Left renal pelvis (tissue), 4 donors: ENCODE results near the gene OR4X1. TPM values are rescaled to one million over a fixed set of nuclear protein-coding genes. Genes with fewer than 3 reads are reported as not detected.
"Not testable (repeated sequence)": the region's sequence is repeated elsewhere in the genome, so short reads cannot be mapped to it uniquely, and the experiment has no call there.

Experiments
- DNase-seq, 4 donors: peaks; one replicate each; pipeline ENCODE4 v3.0.0-alpha.2; 2013; ENCODE audit warnings: low read depth in 4 of 4, low spot score in 3 of 4
- polyA plus RNA-seq, 4 donors: library from polyadenylated mRNA; unstranded; fragments of 120-200 nt; gene quantifications; one replicate each; pipeline ENCODE4 v1.2.1, GENCODE V29; 2013; ENCODE audit not compliant: insufficient read length in 4 of 4

OR4X1 gene, protein sequence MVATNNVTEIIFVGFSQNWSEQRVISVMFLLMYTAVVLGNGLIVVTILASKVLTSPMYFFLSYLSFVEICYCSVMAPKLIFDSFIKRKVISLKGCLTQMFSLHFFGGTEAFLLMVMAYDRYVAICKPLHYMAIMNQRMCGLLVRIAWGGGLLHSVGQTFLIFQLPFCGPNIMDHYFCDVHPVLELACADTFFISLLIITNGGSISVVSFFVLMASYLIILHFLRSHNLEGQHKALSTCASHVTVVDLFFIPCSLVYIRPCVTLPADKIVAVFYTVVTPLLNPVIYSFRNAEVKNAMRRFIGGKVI
- not detected for polyA plus RNA-seq

DNA sequence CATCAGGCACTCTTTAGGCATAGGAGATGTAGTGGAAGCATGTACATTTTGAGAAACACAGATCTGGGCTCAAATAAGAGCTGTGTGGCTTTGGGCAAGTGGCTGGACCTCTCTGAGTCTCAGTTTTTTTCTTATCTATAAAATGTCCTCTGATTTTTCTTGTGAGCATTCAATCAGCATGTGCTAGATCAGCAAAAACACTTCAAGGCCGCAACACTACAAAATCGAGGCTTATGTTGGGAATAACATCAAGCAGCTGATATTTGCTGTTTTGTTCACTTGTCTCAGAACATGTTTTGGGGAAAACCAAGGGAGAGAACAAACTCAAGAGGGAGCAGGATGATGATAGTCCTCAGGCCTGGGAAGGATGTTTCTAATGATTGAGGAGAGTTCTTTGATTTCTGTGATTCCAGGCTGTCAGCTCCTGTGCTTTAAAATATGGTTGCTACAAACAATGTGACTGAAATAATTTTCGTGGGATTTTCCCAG is at the start of gene OR4X1:
Gene OR4X1 (plus strand): TSS at position 439 of the 489 bp plus-strand sequence. CDS start 0 bp downstream, at position 439.
- DNase-seq = no peak

DNA sequence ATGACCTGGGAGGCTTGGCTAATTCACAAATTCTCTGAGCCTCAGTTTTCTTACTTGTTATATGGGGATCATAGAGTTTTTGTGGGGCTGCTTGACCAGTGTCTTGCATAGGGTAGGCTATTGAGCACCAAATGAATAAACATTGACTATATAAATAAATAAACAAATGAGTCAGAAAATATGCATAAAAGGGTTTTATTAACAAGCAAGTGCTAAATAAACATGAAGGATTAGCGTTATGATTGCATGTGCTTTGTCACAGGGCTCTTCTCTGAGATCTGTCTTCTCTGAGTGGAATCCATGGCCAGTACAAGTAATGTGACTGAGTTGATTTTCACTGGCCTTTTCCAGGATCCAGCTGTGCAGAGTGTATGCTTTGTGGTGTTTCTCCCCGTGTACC is 47.2 kb upstream of the OR4X1 start, which contains the start of gene OR4B1:
Gene OR4B1 (plus strand): TSS at position 301 of the 400 bp plus-strand sequence. CDS start 0 bp downstream, at position 301.
- DNase-seq = no peak

DNA sequence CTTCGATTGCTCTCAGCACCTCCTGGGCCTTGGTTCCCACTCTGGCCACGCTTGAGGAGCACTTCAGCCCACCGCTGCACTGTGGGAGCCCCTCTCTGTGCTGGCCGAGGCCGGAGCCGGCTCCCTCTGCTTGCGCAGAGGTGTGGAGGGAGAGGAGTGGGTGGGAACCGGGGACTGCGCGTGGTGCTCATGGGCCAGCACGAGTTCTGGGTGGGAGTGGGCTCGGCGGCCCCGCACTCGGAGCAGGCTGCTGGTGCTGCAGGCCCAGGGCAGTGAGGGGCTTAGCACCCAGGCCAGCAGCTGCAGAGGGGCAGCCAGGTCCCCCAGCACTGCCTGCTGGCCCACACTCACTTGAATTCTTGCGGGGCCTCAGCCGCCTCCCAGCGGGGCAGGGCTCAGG is 34.9 kb upstream of the OR4X1 start:
- no peak for DNase-seq

DNA sequence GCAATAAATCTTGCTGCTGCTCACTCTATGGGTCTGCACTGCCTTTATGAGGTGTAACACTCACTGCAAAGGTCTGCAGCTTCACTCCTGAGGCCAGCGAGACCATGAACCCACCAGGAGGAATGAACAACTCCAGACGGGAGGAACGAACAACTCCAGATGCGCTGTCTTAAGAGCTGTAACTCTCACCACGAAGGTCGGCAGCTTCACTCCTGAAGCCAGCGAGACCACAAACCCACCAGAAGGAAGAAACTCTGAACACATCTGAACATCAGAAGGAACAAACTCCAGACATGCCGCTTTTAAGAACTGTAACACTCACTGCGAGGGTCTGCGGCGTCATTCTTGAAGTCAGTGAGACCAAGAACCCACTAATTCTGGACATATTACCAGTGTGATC is 33.6 kb upstream of the OR4X1 start:
- DNase-seq = not testable (repeated sequence)

DNA sequence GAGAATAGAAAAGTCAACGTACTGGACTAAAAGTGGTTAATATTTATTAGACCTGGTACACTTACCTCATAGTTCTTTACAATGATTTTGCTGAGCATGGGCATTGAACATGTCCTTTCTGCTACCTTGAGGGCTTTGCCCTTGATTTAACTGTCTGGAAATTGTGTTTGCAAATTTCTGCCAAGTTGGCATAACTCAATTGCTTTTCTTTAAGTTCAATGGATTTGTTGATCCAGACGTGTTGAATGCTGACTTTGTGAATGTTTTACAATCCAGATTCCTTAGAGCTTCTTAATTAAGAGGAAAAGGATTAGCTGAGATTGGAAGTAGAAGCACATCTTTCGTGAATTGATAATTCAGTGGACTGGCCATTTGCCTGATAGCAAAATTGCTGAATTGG is 25.9 kb upstream of the OR4X1 start:
- no peak for DNase-seq

DNA sequence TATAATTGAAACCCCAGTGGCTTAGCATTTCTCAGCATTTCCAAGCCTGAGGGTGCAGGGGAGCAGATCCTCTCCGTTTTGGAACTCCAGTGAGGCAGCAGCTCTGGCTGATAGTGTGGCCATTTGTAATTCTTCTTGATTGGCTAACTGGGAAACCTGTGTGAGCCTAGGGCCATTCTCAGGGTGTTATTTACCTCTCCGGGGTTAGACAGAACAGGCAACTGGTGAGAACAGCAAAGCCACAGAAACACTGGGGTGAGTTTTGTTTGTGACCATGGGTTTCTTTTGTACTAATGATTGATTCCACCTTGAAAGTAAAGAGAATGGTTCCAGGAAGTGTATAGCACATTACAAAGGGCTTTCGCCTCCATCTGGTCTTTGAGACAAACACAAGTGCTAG is 21.2 kb upstream of the OR4X1 start:
- no peak for DNase-seq

DNA sequence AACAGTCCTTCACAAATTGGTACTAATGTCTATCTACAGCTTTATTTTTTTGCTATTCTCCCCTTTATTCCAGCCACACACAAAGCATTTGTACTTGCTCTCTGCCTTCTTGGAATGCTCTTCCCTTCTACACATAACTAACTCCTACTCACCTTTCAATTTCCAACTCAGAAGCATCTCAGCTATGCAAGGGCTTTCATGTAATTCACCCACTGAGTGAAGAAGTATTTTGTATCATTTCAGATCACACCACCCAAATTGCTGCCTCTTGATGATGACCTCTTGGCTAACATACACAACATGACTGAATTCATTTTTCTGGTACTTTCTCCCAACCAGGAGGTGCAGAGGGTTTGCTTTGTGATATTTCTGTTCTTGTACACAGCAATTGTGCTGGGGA is 18.9 kb upstream of the OR4X1 start, which contains the start of gene OR4X2:
Gene OR4X2 (plus strand): TSS at position 301 of the 400 bp plus-strand sequence. CDS start 0 bp downstream, at position 301.
- no peak for DNase-seq

DNA sequence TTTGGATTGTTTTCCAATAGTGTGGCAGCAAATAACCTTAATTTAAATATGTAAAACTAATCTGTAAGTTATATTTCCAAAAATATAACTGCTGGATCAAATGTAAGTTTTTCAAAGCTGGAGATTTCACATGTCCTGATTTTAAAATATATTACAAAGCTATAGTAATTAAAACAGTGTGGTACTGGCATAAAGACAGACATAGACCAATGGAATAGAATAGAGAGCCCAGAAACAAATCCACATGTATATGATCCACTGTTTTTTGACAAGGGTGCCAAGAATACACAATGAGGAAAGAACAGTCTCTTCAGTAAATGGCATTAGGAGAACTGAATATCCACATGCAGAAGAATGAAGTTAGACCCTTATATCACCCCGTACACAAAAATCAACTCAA is 14.8 kb upstream of the OR4X1 start:
- no peak for DNase-seq

DNA sequence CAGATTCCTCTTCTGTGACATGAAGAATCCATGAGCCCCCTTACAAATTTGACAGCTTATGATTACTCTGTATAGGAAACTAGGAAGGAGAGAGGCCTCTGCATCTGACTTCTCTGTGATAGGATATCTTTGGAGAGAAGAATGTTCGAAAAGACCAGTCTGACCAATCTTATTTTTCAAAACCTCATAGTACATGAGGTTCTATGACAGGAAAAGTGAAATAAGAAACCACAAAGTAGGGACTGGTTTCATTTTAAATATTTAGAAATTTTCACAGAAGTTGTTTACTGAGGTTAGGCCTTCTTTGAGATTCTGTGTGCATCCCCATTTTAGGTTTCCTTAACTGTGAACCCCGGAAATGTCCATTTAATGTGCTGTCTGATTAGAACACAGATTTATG is 2.1 kb upstream of the OR4X1 start:
- no peak for DNase-seq

DNA sequence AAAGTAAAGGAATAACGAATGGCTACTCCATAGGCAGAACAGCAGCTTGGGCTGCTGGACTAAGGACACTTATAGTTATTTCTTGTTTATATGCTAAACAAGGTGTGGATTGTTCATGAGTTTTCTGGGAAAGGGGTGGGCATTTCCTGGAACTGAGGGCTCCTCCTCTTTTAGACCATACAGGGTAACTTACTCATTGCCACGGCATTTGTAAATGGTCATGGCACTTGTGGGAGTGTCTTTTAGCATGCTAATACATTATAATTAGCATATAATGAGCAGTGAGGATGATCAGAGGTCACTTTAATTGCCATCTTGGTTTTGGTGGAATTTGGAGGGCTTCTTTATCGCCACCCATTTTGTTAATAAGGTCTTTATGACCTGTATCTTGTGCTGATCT is 7.0 kb downstream of the OR4X1 start:
- no peak for DNase-seq

DNA sequence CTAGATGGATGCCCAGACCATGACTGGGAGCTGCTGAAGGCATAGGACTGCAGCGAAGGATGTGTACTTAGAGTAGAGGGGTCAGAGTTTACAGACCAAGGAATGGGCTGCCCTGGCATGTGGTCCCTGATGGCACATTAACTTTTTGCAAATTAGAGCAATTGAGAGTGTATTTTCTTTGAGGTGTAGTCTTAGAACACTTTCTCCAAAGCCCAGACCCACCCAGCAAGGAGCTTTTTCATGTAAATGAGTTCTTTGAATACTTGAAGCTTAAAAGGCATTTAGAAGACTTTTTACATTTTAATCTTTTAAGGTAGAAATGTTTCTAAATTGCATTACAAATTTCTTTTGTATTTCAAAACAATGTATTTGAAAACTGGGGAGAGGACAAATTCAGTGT is 8.9 kb downstream of the OR4X1 start:
- no peak for DNase-seq

DNA sequence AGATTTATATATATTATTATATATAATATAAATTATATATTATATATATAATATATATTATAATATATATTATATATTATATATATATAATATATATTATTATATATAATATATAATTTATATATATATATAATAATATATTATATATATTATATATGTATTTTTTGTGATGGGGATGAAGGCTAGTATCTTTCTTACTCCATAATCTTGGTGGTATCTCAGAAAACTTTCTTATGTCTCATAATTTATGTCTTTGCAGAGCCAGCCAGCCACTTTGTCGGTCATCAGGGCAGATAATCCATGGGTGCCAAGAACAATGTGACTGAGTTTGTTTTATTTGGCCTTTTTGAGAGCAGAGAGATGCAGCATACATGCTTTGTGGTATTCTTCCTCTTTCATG is 42.3 kb downstream of the OR4X1 start, which contains the start of gene OR4S1:
Gene OR4S1 (plus strand): TSS at position 301 of the 400 bp plus-strand sequence. CDS start 0 bp downstream, at position 301.
- DNase-seq = no peak

DNA sequence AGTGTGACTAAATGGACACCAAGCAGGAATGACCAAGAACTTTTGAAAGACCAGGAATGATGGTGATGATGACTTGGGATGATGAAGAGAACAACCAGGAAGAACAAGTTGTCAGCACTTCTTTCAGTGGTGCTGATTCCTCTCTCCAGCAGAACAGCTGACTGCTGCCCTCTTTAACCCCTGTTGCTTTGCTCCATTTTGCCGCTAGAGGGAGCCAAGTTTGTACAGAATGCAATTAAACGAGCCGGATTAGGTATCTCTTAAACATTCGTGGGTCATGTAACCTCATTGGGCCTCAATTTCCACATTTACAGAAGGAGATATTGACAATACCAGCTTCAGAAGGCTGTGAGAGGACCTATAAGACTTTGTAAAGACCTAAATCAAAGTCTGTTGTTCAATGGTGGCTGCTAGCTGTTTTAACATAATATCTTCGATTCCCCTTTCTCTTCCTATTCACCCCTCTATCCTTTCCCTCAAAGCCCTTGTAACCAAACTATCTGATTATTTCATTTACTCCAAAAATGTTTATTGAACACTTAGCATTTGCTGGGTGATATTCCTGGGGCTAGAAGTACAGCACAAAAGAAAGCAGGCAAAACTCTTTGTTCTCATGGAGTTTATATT is 44.2 kb downstream of the OR4X1 start:
- DNase-seq = peak; percentile 2 to 29 (median 10)

DNA sequence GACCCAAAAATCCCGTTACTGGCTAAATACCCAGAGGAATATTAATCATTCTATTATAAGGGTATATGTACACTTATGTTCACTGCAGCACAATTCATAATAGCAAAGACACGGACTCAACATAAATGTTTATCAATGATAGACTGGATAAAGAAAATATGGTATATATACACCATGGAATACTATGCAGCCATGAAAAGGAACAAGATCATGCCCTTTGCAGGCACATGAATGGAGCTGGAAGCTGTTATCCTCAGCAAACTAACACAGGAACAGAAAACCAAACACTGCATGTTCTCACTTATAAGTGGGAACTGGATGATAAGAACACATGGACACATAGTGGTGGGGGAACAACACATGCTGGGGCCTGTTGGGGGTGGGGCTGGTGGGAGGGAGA is 49.9 kb downstream of the OR4X1 start:
- DNase-seq = not testable (repeated sequence)

Other genes with a start within 250 kb of the OR4X1 start
- not detected for gene OR4B1, start 47.1 kb upstream of the OR4X1 start, polyA plus RNA-seq
- not detected for gene OR4X2, start 18.8 kb upstream of the OR4X1 start, polyA plus RNA-seq
- not detected for gene OR4S1, start 42.4 kb downstream of the OR4X1 start, polyA plus RNA-seq
- gene OR4C3, start 61.1 kb downstream of the OR4X1 start, polyA plus RNA-seq = not detected
- not detected for gene OR4C5, start 102.6 kb downstream of the OR4X1 start, polyA plus RNA-seq
- gene OR4A47, start 224.9 kb downstream of the OR4X1 start, polyA plus RNA-seq = not detected